Fibroblast of lung (primary cell): ENCODE results near the gene SAMD13. TPM values are rescaled to one million over a fixed set of nuclear protein-coding genes. Genes with fewer than 3 reads are reported as not detected.

Experiments
- DNase-seq, 2 donors: peaks; one replicate each; pipeline versions ENCODE4 v3.0.0 to v3.0.0-alpha.2; 2010; ENCODE audit warnings: low read depth in 2 of 2
- H2AFZ ChIP-seq: 2 replicates; pipeline ENCODE4 v1.5.1; 2012; ENCODE audit warnings: low read length, control low read depth, inconsistent platforms
- H3K27ac ChIP-seq: 2 replicates; pipeline ENCODE4 v1.5.1; 2011; ENCODE audit warnings: low read length, control low read depth; ENCODE audit not compliant: insufficient read depth
- H3K27me3 ChIP-seq: 2 replicates; pipeline ENCODE4 v1.5.1; 2011; ENCODE audit warnings: mild to moderate bottlenecking, low read length; ENCODE audit not compliant: control insufficient read depth, insufficient read depth
- H3K36me3 ChIP-seq: 2 replicates; pipeline ENCODE4 v1.5.1; 2011; ENCODE audit warnings: low read length; ENCODE audit not compliant: control insufficient read depth, insufficient read depth
- H3K4me1 ChIP-seq: 2 replicates; pipeline ENCODE4 v1.5.1; 2011; ENCODE audit warnings: low read length; ENCODE audit not compliant: control insufficient read depth, insufficient read depth; ENCODE audit errors: extremely low read depth
- H3K4me2 ChIP-seq: 2 replicates; pipeline ENCODE4 v1.5.1; 2011; ENCODE audit warnings: low read length, control low read depth; ENCODE audit not compliant: insufficient read depth; ENCODE audit errors: extremely low read depth
- H3K4me3 ChIP-seq, 4 experiments: fragments of 200-600 bp in 1 of 4; sonication (generic) in 1 of 4; replicated peaks in 1 of 4; 2 replicates each; pipeline ENCODE4 v1.5.1; 2011 to 2016; ENCODE audit warnings: low read length in 4 of 4, low read depth in 3 of 4, mild to moderate bottlenecking in 3 of 4, control low read depth in 2 of 4, inconsistent platforms in 1 of 4, mixed read lengths in 1 of 4; ENCODE audit not compliant: insufficient read depth in 1 of 4; ENCODE audit errors: control extremely low read depth in 1 of 4
- H3K79me2 ChIP-seq: 2 replicates; pipeline ENCODE4 v1.5.1; 2012; ENCODE audit warnings: mild to moderate bottlenecking, low read length, inconsistent platforms; ENCODE audit not compliant: control insufficient read depth, insufficient read depth
- H3K9ac ChIP-seq: 2 replicates; pipeline ENCODE4 v1.5.1; 2011; ENCODE audit warnings: mild to moderate bottlenecking, low read length, control low read depth; ENCODE audit not compliant: insufficient read depth
- H3K9me3 ChIP-seq: 2 replicates; pipeline ENCODE4 v1.5.1; 2012; ENCODE audit warnings: low read depth, low read length; ENCODE audit not compliant: control insufficient read depth, insufficient read depth
- H4K20me1 ChIP-seq: 2 replicates; pipeline ENCODE4 v1.5.1; 2011; ENCODE audit warnings: low read length; ENCODE audit not compliant: control insufficient read depth, insufficient read depth; ENCODE audit errors: extremely low read depth
- EZH2 ChIP-seq: IDR thresholded peaks from 2 replicates; pipeline ENCODE4 v1.5.1; 2012; ENCODE audit warnings: low read length, control low read depth, mild to moderate bottlenecking; ENCODE audit errors: missing control alignments
- polyA plus RNA-seq, 2 donors: library from polyadenylated mRNA; depleted of rRNA in 1 of 2; stranded (reverse) in 1 of 2; unstranded in 1 of 2; fragments of >200 nt; gene quantifications; 2 replicates each; pipeline ENCODE4 v1.2.1, GENCODE V29; 2011 to 2012; ENCODE audit warnings: missing spikeins in 1 of 2
- total RNA-seq: library from RNA; depleted of rRNA; stranded (reverse); fragments of >200 nt; gene quantifications from 2 replicates; pipeline ENCODE4 v1.2.1, GENCODE V29; 2014
- TF ChIP-seq, protein P1 (sequence below), 2 donors: IDR thresholded peaks in 1 of 2; conservative IDR thresholded peaks in 1 of 2; 1 replicate in 1 of 2; 2 replicates in 1 of 2; pipeline ENCODE4 v1.5.1; 2011 to 2012; ENCODE audit warnings: low read length in 2 of 2, control low read depth in 1 of 2, inconsistent platforms in 1 of 2, low read depth in 1 of 2, mild to moderate bottlenecking in 1 of 2

The SAMD13 gene
- total and polyA plus RNA-seq, 2 donors (not counting 1 experiment from before 2014, with no cell fraction given) = 0.44 to 2.5 TPM

DNA sequence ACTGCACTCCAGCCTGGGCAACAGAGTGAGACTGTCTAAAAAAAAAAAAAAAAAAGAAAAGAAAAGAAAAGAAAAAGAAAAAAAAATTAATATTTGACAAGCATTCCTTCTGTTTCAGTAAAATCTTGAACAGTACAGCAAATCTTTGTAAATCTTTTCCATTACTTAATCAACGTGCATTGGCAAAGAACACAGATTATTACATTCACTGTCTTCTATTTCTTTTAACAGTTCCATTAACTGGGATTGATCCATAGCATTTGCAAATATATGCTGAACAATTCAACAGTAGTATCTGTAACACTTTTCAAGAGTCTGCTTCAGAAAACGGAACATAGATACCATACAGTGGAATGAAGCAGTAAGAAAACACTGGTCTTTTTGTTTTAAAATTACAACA, 9.8 kb downstream of the SAMD13 start:
- no peaks in the 10 kb centered on the region for H4K20me1 ChIP-seq
- no peak overlapping the region for H2AFZ ChIP-seq
- DNase-seq = no peak
- no peak overlapping the region for H3K4me3 ChIP-seq
- no peak overlapping the region for H3K27ac ChIP-seq
- no peaks in the 10 kb centered on the region for H3K27me3 ChIP-seq
- no peaks in the 10 kb centered on the region for H3K4me1 ChIP-seq
- H3K9me3 ChIP-seq = no peaks in the 10 kb centered on the region
- TF ChIP-seq EZH2 = no peak
- TF ChIP-seq, protein P1, sequence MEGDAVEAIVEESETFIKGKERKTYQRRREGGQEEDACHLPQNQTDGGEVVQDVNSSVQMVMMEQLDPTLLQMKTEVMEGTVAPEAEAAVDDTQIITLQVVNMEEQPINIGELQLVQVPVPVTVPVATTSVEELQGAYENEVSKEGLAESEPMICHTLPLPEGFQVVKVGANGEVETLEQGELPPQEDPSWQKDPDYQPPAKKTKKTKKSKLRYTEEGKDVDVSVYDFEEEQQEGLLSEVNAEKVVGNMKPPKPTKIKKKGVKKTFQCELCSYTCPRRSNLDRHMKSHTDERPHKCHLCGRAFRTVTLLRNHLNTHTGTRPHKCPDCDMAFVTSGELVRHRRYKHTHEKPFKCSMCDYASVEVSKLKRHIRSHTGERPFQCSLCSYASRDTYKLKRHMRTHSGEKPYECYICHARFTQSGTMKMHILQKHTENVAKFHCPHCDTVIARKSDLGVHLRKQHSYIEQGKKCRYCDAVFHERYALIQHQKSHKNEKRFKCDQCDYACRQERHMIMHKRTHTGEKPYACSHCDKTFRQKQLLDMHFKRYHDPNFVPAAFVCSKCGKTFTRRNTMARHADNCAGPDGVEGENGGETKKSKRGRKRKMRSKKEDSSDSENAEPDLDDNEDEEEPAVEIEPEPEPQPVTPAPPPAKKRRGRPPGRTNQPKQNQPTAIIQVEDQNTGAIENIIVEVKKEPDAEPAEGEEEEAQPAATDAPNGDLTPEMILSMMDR (conservative IDR thresholded peaks at IDR 0.05 in 1 of 2, IDR thresholded peaks at IDR 0.05 in 1 of 2; ENCODE audit: low read depth in 1 of 2, low read length in 2 of 2) = no peak
- no peak overlapping the region for H3K9ac ChIP-seq
- H3K36me3 ChIP-seq = no peaks in the 10 kb centered on the region
- H3K4me2 ChIP-seq = no peak overlapping the region
- no peaks in the 10 kb centered on the region for H3K79me2 ChIP-seq

DNA sequence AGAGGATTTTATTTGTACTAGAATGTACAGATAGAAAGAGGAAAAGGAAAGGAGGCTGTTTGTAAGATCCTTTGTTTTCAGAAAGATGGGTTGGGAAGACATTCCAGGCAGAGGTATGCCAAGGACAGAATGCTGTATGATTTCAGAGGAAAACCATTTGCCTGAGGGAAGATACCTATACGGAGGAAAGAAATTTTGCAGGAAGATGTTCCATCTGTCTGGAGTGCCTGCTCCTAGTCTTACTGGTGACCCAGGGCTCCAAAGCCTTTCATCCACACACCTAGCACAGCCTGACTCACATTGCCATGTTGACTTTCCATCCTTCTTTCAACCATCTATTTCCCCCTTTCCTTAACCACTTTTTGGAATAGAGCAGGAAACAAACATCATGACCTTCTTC, 18.2 kb downstream of the SAMD13 start:
- DNase-seq = no peak
- H3K4me3 ChIP-seq = no peak overlapping the region
- H3K27me3 ChIP-seq = no peaks in the 10 kb centered on the region
- no peak overlapping the region for H3K9ac ChIP-seq
- TF ChIP-seq, protein P1 (conservative IDR thresholded peaks at IDR 0.05 in 1 of 2, IDR thresholded peaks at IDR 0.05 in 1 of 2; ENCODE audit: low read depth in 1 of 2, low read length in 2 of 2) = no peak
- no peak for TF ChIP-seq EZH2
- H3K36me3 ChIP-seq = no peaks in the 10 kb centered on the region
- H2AFZ ChIP-seq = no peak overlapping the region
- H3K27ac ChIP-seq = no peak overlapping the region
- H4K20me1 ChIP-seq = no peaks in the 10 kb centered on the region
- H3K4me1 ChIP-seq = no peaks in the 10 kb centered on the region
- H3K9me3 ChIP-seq = no peaks in the 10 kb centered on the region
- no peaks in the 10 kb centered on the region for H3K79me2 ChIP-seq
- no peak overlapping the region for H3K4me2 ChIP-seq

DNA sequence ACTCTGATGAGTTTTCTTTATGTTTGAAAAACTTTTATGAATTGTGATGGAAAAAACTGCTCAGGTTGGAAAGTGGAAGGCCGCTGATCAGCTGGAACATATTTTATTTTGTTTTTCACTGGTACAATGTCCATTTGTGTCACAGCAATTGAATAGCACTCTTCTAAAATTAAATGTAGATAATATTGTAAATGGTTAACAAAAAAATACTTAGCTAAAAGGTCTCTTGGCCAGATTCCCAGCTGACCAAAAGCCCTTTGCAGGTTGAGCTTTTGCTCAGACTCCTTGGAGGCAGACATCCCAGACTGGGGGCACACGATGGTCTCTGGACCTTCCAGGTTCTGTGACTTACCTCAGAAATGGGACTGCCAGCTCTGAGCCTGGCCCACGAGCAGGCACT, 26.3 kb downstream of the SAMD13 start:
- H2AFZ ChIP-seq = no peak overlapping the region
- TF ChIP-seq, protein P1 (conservative IDR thresholded peaks at IDR 0.05 in 1 of 2, IDR thresholded peaks at IDR 0.05 in 1 of 2; ENCODE audit: low read depth in 1 of 2, low read length in 2 of 2) = no peak
- TF ChIP-seq EZH2 = no peak
- no peak overlapping the region for H3K9ac ChIP-seq
- H3K36me3 ChIP-seq = no peaks in the 10 kb centered on the region
- H4K20me1 ChIP-seq = no peaks in the 10 kb centered on the region
- H3K27ac ChIP-seq = no peak overlapping the region
- no peak for DNase-seq
- no peaks in the 10 kb centered on the region for H3K79me2 ChIP-seq
- H3K4me1 ChIP-seq = no peaks in the 10 kb centered on the region
- no peaks in the 10 kb centered on the region for H3K27me3 ChIP-seq
- no peak overlapping the region for H3K4me3 ChIP-seq
- H3K9me3 ChIP-seq = no peaks in the 10 kb centered on the region
- H3K4me2 ChIP-seq = no peak overlapping the region
